GM21717 (cell line): ENCODE measurements around the gene ARFGAP1.
"Not testable (repeated sequence)": the region's sequence is repeated elsewhere in the genome, so short reads cannot be mapped to it uniquely, and the experiment has no call there.

Experiments
- ATAC-seq: cut with Tn5 transposase; IDR thresholded peaks from one replicate; pipeline ENCODE4 v1.9.1; 2021; ENCODE audit warnings: mild to moderate bottlenecking, moderate library complexity; ENCODE audit not compliant: unreplicated experiment

The ARFGAP1 gene

GRCh38 chr20:63330084-63330760, 57.6 kb downstream of the ARFGAP1 start:
- no peak for ATAC-seq

- ATAC-seq, result no peak
These were observed 58.3 kb downstream of the ARFGAP1 start for GRCh38 chr20:63330940-63331339.

- ATAC-seq, result no peak
These were observed 59.3 kb downstream of the ARFGAP1 start for GRCh38 chr20:63331741-63332400.

GRCh38 chr20:63332488-63333240, 60.1 kb downstream of the ARFGAP1 start:
- ATAC-seq, result no peak

- no peak for ATAC-seq
These were observed 60.7 kb downstream of the ARFGAP1 start for GRCh38 chr20:63333241-63333836.

- no peak for ATAC-seq
These were observed 61.7 kb downstream of the ARFGAP1 start for GRCh38 chr20:63334356-63334755.

- ATAC-seq, result not testable (repeated sequence)
These were observed 62.4 kb downstream of the ARFGAP1 start for GRCh38 chr20:63335060-63335459.

GRCh38 chr20:63335711-63336110, 63.1 kb downstream of the ARFGAP1 start:
- ATAC-seq, result no peak

GRCh38 chr20:63336232-63336752, 63.7 kb downstream of the ARFGAP1 start:
- no peak for ATAC-seq

GRCh38 chr20:63337786-63338420, 65.3 kb downstream of the ARFGAP1 start:
- ATAC-seq, result no peak
